Measurements from ENCODE around the gene CHST11. TPM values are rescaled to one million over a fixed set of nuclear protein-coding genes. Genes with fewer than 3 reads are reported as not detected.

Gene CHST11
- total RNA-seq, 1 donor from 2014 or later, result 15.5 TPM

DNA sequence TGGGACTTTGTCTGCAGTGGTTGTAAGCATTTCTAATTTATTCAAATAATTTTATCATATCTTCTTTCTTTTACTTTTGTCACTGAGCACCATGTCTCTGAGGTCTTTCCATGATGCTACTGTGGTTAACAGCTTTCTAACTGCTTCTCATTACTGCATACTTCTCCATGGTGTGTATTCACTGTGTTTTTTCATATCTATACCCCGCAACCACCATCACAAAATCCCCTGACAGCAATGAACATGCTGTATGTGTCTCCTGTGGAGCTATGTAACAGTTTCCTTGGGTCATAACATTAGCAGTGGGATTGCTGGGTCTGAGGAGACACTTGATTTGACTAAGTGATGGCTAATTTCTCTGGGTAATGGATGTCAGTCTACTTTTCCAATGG, 29.2 kb upstream of the CHST11 start:
- Mint-ChIP-seq H3K9me3 (no peaks in the 10 kb centered on the region), H3K27me3 (peaks cover 6% of the 10 kb centered on the region), H3K4me1 (ENCODE audit: unreplicated experiment) (no peaks in the 10 kb centered on the region), H3K36me3 (no peaks in the 10 kb centered on the region), H3K4me3 (no peak overlapping the region), H3K27ac (no peak overlapping the region)
- DNase-seq (ENCODE audit: extremely low spot score, unreplicated experiment), result no peak
- TF ChIP-seq CTCF (conservative IDR thresholded peaks at IDR 0.05), result no peak

GRCh38 chr12:104433061-104433460, 23.7 kb upstream of the CHST11 start:
- no peaks in the 10 kb centered on the region for H3K9me3 Mint-ChIP-seq
- no peaks in the 10 kb centered on the region for H3K36me3 Mint-ChIP-seq
- peaks cover 17% of the 10 kb centered on the region for H3K27me3 Mint-ChIP-seq
- no peaks in the 10 kb centered on the region for H3K4me1 Mint-ChIP-seq (ENCODE audit: unreplicated experiment)
- no peak overlapping the region for H3K27ac Mint-ChIP-seq
- H3K4me3 Mint-ChIP-seq, result no peak overlapping the region
- DNase-seq (ENCODE audit: extremely low spot score, unreplicated experiment), result no peak
- TF ChIP-seq CTCF (conservative IDR thresholded peaks at IDR 0.05), result no peak

- no peak for TF ChIP-seq CTCF (conservative IDR thresholded peaks at IDR 0.05)
- Mint-ChIP-seq H3K27ac (no peak overlapping the region), H3K4me1 (ENCODE audit: unreplicated experiment) (no peaks in the 10 kb centered on the region), H3K36me3 (no peaks in the 10 kb centered on the region), H3K4me3 (no peak overlapping the region), H3K27me3 (peaks cover 17% of the 10 kb centered on the region), H3K9me3 (no peaks in the 10 kb centered on the region)
- no peak for DNase-seq (ENCODE audit: extremely low spot score, unreplicated experiment)
Observed at GRCh38 chr12:104434129-104434528, 22.6 kb upstream of the CHST11 start.

GRCh38 chr12:104435175-104435574, 21.6 kb upstream of the CHST11 start:
- no peak overlapping the region for H3K27ac Mint-ChIP-seq
- H3K36me3 Mint-ChIP-seq, result no peaks in the 10 kb centered on the region
- H3K4me1 Mint-ChIP-seq (ENCODE audit: unreplicated experiment), result no peaks in the 10 kb centered on the region
- peaks cover 17% of the 10 kb centered on the region for H3K27me3 Mint-ChIP-seq
- DNase-seq (ENCODE audit: extremely low spot score, unreplicated experiment), result no peak
- H3K4me3 Mint-ChIP-seq, result no peak overlapping the region
- TF ChIP-seq CTCF (conservative IDR thresholded peaks at IDR 0.05), result no peak
- no peaks in the 10 kb centered on the region for H3K9me3 Mint-ChIP-seq

DNA sequence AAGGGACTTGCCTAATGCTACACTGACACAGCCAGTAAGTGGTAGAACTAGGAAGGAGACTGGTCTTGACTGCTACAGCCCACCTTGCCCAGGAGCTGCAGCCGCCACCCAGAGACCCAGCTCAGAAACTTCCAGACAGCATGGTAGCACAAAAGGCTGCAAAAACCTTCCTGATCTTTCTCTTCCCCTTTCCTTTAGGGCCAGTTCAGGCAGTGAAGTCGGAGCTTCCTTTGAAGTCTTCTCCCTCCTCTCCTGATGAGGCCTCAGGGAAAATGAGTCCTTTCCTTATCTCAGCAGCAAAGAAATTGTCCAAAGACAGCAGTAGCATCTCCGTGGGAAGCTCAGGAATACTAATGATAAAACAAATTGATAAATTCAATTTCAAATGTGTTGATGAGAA, 21.0 kb upstream of the CHST11 start:
- no peak for TF ChIP-seq CTCF (conservative IDR thresholded peaks at IDR 0.05)
- no peaks in the 10 kb centered on the region for H3K36me3 Mint-ChIP-seq

GRCh38 chr12:104436790-104437189, 20.0 kb upstream of the CHST11 start:
- no peaks in the 10 kb centered on the region for H3K36me3 Mint-ChIP-seq
- no peak for DNase-seq (ENCODE audit: extremely low spot score, unreplicated experiment)
- no peak overlapping the region for H3K27ac Mint-ChIP-seq
- no peaks in the 10 kb centered on the region for H3K4me1 Mint-ChIP-seq (ENCODE audit: unreplicated experiment)
- peaks cover 16% of the 10 kb centered on the region for H3K27me3 Mint-ChIP-seq
- no peak overlapping the region for H3K4me3 Mint-ChIP-seq
- no peaks in the 10 kb centered on the region for H3K9me3 Mint-ChIP-seq
- TF ChIP-seq CTCF (conservative IDR thresholded peaks at IDR 0.05), result no peak

More for the DNA sequence above, 21.0 kb upstream of the CHST11 start:
- Mint-ChIP-seq H3K9me3 (no peaks in the 10 kb centered on the region), H3K4me1 (ENCODE audit: unreplicated experiment) (no peaks in the 10 kb centered on the region), H3K27ac (no peak overlapping the region), H3K4me3 (no peak overlapping the region), H3K27me3 (peaks cover 17% of the 10 kb centered on the region)
- no peak for DNase-seq (ENCODE audit: extremely low spot score, unreplicated experiment)
